HK-2 (cell line): ENCODE data around the gene MORN4.
A peak's percentile ranks its signal among the peaks of the same experiment; 100 is the strongest.
"Not testable (repeated sequence)": the region's sequence is repeated elsewhere in the genome, so short reads cannot be mapped to it uniquely, and the experiment has no call there.

Experiments used
- DNase-seq: peaks from one replicate; pipeline ENCODE4 v3.0.0-alpha.2; 2018; ENCODE audit not compliant: unreplicated experiment

MORN4 gene

GRCh38 chr10:97640868-97641811, 7.8 kb upstream of the MORN4 start:
- peak; percentile 52 for DNase-seq

GRCh38 chr10:97640174-97640867, 7.0 kb upstream of the MORN4 start, which contains the start of gene PI4K2A:
Gene PI4K2A, plus strand, starts transcription at chr10:97640671. Its CDS starts 72 bp downstream, at chr10:97640743.
- DNase-seq: peak; percentile 100

- DNase-seq: not testable (repeated sequence)
Observed at GRCh38 chr10:97639090-97639489, 5.8 kb upstream of the MORN4 start.

- DNase-seq: no peak
Observed at GRCh38 chr10:97635577-97635976, 2.3 kb upstream of the MORN4 start.

- DNase-seq: peak; percentile 36
Observed at GRCh38 chr10:97633921-97634320, 621 bp upstream of the MORN4 start.

GRCh38 chr10:97631098-97631497, 2.2 kb downstream of the MORN4 start:
- no peak for DNase-seq

- DNase-seq: peak; percentile 62
Observed at GRCh38 chr10:97629289-97629688, 4.0 kb downstream of the MORN4 start.

- no peak for DNase-seq
Observed at GRCh38 chr10:97628228-97628627, 5.1 kb downstream of the MORN4 start.

GRCh38 chr10:97627731-97628130, 5.6 kb downstream of the MORN4 start:
- no peak for DNase-seq

GRCh38 chr10:97623277-97623676, 10.0 kb downstream of the MORN4 start:
- no peak for DNase-seq

GRCh38 chr10:97618733-97619132, 14.6 kb downstream of the MORN4 start:
- DNase-seq: no peak

- DNase-seq: no peak
Observed at GRCh38 chr10:97618285-97618684, 15.0 kb downstream of the MORN4 start.

- DNase-seq: peak; percentile 38
Observed at GRCh38 chr10:97612386-97612785, 20.9 kb downstream of the MORN4 start.

- DNase-seq: no peak
Observed at GRCh38 chr10:97611473-97611872, 21.8 kb downstream of the MORN4 start.

- DNase-seq: no peak
Observed at GRCh38 chr10:97608991-97609561, 24.2 kb downstream of the MORN4 start.

GRCh38 chr10:97607095-97607636, 26.1 kb downstream of the MORN4 start:
- DNase-seq: no peak

- DNase-seq: no peak
Observed at GRCh38 chr10:97601268-97602215, 31.8 kb downstream of the MORN4 start.

- DNase-seq: no peak
Observed at GRCh38 chr10:97600616-97601015, 32.7 kb downstream of the MORN4 start.

- DNase-seq: no peak
Observed at GRCh38 chr10:97599272-97599619, 34.1 kb downstream of the MORN4 start.

GRCh38 chr10:97598407-97599271, 34.7 kb downstream of the MORN4 start:
- no peak for DNase-seq
